AG10803 (cell line): ENCODE results near the gene GFAP.

Experiments used
- DNase-seq: peaks from one replicate; pipeline ENCODE4 v3.0.0; 2010; ENCODE audit warnings: low read depth
- H3K4me3 ChIP-seq: 2 replicates; pipeline ENCODE4 v1.5.1; 2011; ENCODE audit warnings: mild to moderate bottlenecking, low read length, control low read depth
- TF ChIP-seq, protein P1 (sequence below): conservative IDR thresholded peaks from 2 replicates; pipeline ENCODE4 v1.5.1; 2011; ENCODE audit warnings: mild to moderate bottlenecking, low read length, control low read depth, inconsistent platforms

GFAP gene

DNA sequence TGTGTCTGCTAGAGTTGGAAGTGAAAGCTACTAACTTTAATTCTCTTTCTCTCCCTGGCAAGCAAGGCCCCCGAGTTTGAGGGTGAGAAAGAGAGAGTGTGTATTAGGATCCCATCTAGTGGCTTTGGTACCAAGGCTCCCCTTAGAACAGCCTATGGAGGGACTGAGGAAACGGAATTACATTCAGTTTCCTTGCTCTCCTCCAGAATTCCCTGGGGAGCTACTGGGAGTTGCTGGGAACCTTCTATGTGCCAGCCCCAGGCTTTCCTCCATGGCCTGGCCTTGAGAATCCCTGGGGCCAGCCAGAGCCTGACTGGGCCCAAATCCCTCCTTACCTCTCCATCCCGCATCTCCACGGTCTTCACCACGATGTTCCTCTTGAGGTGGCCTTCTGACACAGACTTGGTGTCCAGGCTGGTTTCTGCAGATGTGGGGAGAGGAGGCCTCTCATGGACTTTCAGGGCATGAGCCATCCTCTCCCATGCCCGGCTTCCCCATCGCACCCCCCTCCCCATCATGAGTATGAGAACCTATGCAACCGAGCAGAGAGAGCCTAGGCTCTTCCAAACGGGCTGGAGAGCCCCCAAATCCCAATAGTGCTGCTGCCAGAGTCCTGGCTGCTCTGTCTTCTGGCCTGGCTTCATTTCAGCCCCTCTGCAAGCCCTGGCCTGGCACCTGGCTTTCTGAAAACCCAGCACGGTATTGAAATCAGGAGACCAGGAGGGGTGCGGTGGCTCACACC, 7.4 kb downstream of the GFAP start:
- peak; percentile 11 for DNase-seq
- no peak overlapping the region for H3K4me3 ChIP-seq
- TF ChIP-seq, protein P1, sequence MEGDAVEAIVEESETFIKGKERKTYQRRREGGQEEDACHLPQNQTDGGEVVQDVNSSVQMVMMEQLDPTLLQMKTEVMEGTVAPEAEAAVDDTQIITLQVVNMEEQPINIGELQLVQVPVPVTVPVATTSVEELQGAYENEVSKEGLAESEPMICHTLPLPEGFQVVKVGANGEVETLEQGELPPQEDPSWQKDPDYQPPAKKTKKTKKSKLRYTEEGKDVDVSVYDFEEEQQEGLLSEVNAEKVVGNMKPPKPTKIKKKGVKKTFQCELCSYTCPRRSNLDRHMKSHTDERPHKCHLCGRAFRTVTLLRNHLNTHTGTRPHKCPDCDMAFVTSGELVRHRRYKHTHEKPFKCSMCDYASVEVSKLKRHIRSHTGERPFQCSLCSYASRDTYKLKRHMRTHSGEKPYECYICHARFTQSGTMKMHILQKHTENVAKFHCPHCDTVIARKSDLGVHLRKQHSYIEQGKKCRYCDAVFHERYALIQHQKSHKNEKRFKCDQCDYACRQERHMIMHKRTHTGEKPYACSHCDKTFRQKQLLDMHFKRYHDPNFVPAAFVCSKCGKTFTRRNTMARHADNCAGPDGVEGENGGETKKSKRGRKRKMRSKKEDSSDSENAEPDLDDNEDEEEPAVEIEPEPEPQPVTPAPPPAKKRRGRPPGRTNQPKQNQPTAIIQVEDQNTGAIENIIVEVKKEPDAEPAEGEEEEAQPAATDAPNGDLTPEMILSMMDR: no peak

DNA sequence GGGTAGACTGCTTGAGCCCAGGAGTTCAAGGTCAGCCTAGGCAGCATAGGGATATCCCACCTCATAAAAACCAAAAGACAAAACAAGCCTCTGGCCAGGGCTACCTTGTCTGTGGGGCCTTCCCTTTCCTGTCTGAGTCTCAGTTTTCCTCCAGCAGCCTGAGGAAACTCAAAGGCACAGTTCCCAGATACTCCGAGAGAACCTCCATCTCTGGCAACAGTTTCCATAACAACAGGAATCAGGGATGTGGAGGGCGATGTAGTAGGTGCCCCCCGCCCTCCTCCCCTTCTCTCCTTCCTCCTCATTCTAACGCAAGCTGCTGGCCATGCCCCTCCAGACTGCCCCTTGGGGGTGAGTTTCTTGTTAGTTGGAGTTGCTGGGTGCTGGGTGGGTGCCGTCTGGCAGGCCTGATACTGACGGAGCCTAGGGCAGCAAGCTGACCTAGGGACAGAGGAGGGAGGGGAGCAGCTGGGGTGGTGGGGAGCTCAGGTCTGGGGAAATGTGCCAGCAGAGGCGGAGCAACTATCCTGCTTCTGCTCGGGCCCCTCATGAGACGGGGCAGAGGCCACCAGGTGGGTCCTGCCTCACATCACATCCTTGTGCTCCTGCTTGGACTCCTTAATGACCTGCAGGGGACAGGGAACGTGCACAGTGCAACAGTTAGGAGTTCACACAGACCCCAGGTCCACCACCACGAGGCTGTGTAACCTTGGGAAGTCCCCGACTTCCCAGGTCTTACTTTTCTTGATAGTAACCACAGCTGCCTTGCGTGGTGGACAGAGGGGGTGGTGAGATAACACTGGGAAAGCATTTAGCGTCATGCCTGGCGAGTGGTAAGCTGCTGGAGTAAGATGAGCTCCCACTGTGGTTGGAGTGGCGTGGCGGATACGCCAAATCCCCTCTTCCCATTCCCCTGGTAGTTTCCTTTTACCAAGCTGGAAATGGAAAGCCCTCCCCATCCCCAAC, 8.3 kb downstream of the GFAP start:
- no peak overlapping the region for H3K4me3 ChIP-seq
- no peak for DNase-seq
- TF ChIP-seq, protein P1: no peak

DNA sequence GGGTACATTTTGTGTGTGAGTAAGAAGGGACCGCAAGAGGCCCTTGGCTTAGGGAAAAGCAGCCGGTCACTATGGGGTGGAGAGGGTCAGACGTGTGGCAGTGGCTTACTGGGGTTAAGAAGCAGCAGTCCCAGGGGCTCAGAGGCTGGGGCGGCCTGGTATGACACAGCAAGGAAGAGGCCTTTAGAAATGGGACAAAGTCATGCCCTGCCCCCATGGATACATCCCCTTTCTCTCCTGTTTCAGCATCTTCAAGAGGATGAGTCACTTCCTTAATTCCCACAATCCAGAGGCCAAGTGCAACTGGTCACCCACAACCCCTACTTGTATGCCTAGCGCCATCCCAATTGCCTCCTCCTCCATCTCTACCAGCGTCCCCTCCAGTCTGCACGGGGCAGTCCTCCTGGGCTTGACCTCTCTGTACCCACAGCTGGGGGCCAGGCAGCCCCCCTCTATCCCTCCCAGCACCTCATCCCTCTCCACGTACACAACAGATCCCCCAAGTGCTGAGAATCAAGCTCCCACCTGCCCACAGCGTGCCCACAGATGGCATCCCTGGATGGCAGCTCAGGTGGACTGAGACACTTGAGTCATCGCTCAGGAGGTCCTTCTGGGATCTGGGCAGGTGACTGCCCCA, 9.2 kb downstream of the GFAP start:
- TF ChIP-seq, protein P1: no peak
- DNase-seq: peak; percentile 97
- H3K4me3 ChIP-seq: no peak overlapping the region

DNA sequence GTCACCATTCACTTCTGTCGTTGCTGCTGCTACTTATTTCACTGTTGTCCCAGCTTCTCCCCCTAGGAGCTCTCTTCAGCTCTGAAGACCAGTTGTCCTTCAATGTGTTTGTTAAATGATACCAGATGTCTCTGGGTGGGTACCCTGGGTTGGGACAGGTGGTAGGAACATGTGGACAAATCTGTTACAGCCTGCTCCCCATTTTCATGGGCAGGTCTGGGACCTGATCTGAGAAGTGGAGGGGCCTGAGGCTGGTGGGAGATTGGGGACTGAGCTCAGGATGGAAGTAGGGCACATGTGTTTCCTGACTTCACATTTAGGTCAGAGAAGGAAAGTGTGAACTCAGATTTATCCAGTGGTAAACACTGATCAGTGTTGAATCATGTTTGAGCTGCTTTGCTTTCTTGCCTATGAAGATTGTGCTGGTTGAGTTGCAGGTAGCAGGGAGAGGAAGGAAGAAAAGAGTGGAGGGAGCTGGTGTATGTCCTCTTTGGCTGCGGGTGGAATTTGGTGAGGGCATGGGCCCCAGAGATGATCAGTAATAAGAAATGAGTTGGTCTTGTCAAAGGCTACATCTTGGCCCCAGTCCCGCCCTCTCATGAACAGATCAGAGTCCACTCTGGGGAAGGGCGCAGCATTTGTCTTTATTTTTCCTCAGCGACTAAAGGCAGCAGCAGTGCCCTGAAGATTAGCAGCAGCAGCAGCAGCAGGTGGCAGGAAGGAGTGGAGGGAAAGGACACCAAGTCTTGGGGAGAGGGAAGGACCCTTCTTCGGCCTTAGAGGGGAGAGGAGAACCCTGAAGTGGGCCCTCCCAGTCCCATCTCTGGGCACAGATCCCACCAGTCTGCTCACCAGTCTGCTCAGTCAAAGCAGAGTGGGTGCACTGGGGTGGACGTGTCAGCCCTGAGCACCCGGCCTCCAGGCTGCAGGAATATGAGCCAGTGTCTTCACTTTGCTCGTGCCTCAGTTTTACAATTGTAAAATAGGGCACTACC, 10.0 kb downstream of the GFAP start:
- DNase-seq: peak; percentile 31
- TF ChIP-seq, protein P1: peak; percentile 20; the same call in 1 of the 2 replicates
- no peak overlapping the region for H3K4me3 ChIP-seq

DNA sequence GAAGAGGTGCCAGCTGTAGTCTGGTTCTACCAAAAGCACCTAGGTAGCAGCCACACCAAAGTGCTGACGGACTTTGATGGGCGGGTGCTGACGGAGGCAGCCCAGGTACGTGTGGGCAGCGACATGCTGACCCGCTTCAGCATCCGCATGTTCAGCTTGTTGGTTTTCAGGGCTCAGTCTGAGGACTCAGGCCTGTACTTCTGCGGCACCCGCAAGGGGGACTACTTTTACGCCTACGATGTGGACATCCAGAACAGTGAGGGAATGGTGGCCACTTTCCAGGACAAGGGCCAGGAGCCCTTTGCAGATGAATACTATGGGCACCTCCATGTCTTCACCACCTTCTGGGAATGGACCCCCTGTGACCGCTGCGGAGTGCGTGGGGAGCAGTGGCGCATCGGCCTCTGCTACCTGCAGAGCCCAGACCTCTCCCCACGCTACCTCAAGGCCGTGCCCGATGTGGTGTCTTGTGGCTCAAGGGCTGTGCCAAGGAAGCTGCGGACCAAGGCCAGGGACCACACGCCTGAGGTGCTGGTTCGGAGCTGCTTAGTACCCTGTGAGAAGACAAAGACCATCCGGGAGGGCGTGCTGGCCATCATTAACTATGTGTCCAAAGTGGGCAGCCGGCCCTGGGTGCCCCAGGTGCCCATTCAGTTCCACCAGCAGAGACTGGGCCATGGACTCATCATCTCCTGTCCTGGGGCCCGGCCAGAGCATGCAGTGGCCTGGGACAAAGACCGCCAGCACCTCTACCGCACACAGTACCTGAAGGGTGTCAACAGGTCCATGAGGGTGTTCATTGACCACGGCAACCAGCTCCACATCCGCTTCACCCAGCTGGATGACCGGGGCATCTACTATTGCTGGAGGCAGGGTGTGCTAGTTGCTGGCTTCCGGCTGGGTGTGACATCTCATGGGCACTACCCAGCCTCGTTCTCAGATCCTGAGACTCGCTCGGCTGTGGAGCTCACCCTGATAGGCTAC, 11.0 kb downstream of the GFAP start:
- no peak overlapping the region for H3K4me3 ChIP-seq
- TF ChIP-seq, protein P1: no peak
- DNase-seq: no peak
